ENCODE data around the gene CHD6.

The CHD6 gene

DNA sequence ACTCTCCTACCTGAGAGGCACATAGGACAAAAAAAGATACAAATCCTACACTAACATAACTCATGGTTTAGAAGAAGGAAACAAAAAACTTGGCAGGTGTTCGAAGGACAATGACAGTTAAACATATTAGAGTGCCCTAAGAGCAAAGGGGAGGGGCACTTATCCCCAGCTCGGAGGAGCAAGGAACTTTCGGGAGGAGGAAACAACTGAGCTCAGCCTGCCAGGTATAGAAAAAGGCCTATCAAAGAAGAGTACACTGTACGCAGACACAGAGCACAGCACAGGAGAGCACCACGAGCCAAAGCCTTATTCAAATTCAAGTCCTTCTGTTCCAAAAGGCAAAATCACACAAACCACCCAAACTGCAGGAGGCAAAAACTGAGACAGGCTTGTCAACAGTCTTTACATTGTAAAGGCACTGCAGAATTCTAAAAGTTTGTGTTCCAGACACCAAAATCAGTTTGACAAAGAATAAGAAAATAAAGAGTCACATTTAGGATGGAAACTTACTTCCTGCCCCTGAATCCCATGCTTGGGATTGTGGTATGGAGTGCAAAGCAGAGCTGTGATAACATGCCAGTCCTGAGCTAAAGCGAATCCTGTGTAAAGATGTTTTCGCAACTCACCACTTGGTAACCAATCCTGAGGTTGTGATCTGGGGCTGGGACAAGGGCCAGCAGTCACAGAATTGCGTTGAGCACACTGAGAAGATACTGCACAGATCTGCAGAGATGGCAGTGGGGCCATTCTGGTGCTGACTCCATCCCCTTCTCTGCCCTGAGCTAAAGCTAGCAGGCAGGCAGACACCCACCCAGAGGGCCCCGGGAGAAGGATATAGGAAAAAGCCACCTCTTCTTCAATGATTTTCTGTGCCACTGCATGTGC lies 108.6 kb downstream of the CHD6 start:
- TF ChIP-seq TAF1 (IDR thresholded peaks at IDR 0.05; ENCODE audit: borderline replicate concordance, low read depth, low read length) (no peak), POLR2AphosphoS5 (IDR thresholded peaks at IDR 0.05; ENCODE audit: low read depth, low read length) (no peak), POLR2A (IDR thresholded peaks at IDR 0.05; ENCODE audit: low read depth, low read length) (no peak)
- DNase-seq (ENCODE audit: insufficient read length): no peak
- FAIRE-seq: no peak

DNA sequence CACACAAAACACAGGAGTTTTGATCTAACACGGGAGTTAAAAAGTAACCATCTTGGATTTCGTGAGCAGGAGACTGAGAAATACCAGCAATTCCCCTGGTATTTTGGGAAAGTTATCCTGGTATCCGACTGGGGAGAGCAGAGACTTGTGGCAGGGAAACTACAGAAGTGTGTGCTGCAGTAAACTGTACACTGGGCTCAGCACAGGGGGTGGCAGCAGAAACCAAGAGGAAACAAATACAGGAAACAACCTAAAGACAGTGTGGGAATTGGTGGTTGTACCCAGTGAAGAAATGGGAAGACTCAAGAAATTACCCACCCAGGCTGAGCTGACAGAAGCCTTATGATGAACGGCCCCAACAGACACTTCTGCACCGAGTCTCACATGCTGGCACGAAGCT lies 109.8 kb downstream of the CHD6 start:
- DNase-seq (ENCODE audit: insufficient read length) (no peak), FAIRE-seq (no peak)
- TF ChIP-seq POLR2AphosphoS5 (IDR thresholded peaks at IDR 0.05; ENCODE audit: low read depth, low read length) (no peak), TAF1 (IDR thresholded peaks at IDR 0.05; ENCODE audit: borderline replicate concordance, low read depth, low read length) (no peak), POLR2A (IDR thresholded peaks at IDR 0.05; ENCODE audit: low read depth, low read length) (no peak)

DNA sequence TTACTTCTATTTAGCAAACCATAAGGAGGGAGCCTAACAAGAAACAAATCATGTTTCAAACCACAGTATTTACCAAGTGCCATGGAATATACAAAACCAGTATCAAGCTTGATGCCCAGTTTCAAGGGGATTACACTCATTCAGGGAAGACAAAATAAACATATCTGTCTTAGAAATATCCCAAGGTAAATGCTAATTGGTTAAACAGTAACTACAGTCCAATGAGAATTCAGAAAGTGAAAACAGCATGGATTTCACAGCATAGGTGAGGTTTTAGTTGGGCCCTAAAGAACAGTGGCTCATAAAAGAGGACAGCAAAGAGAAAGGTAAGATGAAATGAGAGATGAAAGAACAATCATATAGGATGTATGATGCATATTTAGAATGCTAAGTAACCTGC lies 110.3 kb downstream of the CHD6 start:
- TF ChIP-seq TAF1 (IDR thresholded peaks at IDR 0.05; ENCODE audit: borderline replicate concordance, low read depth, low read length) (no peak), POLR2AphosphoS5 (IDR thresholded peaks at IDR 0.05; ENCODE audit: low read depth, low read length) (no peak), POLR2A (IDR thresholded peaks at IDR 0.05; ENCODE audit: low read depth, low read length) (no peak)
- FAIRE-seq (no peak), DNase-seq (ENCODE audit: insufficient read length) (no peak)

DNA sequence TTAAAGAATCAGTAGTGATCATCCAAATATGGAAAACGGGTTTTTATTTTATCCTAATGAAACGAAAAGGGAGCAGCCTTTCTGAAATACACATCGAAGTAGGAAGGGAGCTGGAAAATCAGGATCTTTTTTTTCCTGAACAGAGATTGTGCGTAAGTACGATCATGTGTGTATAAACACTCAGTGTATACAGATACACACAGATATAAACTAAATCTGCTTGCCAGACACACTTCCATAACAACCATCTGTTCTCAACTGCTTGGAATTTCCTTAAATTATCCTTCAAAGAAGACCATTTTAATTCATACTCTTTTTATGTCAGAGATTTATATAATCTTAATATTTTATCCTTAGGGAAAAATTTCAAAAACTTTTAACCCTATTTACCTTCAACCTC lies 110.7 kb downstream of the CHD6 start:
- TF ChIP-seq POLR2AphosphoS5 (IDR thresholded peaks at IDR 0.05; ENCODE audit: low read depth, low read length) (no peak), TAF1 (IDR thresholded peaks at IDR 0.05; ENCODE audit: borderline replicate concordance, low read depth, low read length) (no peak), POLR2A (IDR thresholded peaks at IDR 0.05; ENCODE audit: low read depth, low read length) (no peak)
- FAIRE-seq (no peak), DNase-seq (ENCODE audit: insufficient read length) (no peak)

DNA sequence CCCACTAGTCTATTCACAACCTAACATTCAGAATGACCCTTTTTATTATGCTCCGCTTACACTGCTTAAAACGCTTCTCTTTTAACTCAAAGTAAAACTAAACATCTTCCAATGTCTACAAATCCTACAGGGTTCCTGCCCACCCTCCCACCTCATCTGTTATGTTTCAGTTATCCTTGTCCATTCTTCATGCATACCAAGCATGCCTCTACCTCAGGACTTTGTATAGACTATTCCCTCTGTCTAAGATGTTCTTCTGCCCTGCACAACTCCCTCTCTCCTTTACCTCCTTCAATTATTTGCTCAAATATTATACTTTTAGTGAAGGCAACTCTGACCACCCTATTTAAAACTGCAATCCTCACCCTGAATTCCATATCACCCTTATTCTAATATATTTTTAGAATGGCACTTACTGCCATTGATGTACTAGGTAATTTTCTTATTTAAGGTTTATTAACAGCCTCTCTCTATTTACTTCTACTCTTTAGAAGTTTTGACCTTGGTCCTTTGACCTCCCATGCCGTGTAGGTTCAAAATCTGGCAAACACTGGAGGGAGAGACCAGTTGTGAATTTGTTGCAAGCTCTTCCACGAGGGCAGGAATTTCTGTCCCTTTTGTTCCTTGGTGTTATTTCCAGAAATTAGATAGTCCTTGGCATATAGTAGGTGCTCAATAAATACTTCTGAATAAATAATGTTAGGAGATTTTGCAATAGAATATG lies 111.8 kb downstream of the CHD6 start:
- DNase-seq (ENCODE audit: insufficient read length) (no peak), FAIRE-seq (no peak)
- TF ChIP-seq POLR2A (IDR thresholded peaks at IDR 0.05; ENCODE audit: low read depth, low read length) (no peak), TAF1 (IDR thresholded peaks at IDR 0.05; ENCODE audit: borderline replicate concordance, low read depth, low read length) (no peak), POLR2AphosphoS5 (IDR thresholded peaks at IDR 0.05; ENCODE audit: low read depth, low read length) (no peak)

DNA sequence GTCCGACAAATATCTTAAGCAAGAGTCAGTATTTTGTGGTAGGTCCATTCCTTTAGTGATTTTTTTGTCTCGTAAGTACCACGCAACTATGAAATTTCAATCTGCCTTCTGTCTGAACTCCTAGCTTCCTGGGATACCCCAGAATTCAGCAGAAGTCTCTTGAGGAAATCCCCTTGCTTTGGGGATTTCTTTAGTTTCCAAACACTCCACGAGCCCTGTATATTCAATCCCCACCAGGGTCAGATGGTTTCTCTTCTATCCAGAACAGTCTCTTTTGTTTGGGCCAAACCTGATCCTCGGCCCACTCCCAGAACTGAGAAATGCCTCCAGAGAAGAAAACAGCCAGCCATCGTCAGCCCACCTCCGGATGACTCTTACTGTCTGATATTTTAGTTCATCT lies 113.0 kb downstream of the CHD6 start:
- no peak for DNase-seq (ENCODE audit: insufficient read length)
- TF ChIP-seq POLR2A (IDR thresholded peaks at IDR 0.05; ENCODE audit: low read depth, low read length): no peak
- no peak for FAIRE-seq

DNA sequence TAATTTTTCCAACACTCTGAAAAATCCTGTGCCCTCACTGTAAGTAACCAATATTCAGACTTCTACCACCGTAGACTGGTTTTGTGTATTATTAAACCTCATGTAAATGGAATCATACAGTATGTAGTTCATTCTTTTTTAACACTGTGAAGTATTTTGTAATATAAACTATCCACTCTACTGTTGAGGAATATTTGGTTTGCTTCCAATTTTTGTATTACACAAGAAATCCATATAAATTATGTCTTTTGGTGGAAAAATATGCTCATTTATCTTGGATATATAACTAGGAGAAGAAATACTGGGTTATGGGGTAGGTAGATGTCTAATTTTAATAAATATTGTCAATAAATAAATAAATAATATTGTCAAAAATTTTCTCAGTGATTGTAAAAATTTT lies 116.8 kb downstream of the CHD6 start:
- no peak for FAIRE-seq
- TF ChIP-seq TAF1 (IDR thresholded peaks at IDR 0.05; ENCODE audit: borderline replicate concordance, low read depth, low read length): no peak
- TF ChIP-seq POLR2A (IDR thresholded peaks at IDR 0.05; ENCODE audit: low read depth, low read length): no peak
- TF ChIP-seq POLR2AphosphoS5 (IDR thresholded peaks at IDR 0.05; ENCODE audit: low read depth, low read length): no peak

DNA sequence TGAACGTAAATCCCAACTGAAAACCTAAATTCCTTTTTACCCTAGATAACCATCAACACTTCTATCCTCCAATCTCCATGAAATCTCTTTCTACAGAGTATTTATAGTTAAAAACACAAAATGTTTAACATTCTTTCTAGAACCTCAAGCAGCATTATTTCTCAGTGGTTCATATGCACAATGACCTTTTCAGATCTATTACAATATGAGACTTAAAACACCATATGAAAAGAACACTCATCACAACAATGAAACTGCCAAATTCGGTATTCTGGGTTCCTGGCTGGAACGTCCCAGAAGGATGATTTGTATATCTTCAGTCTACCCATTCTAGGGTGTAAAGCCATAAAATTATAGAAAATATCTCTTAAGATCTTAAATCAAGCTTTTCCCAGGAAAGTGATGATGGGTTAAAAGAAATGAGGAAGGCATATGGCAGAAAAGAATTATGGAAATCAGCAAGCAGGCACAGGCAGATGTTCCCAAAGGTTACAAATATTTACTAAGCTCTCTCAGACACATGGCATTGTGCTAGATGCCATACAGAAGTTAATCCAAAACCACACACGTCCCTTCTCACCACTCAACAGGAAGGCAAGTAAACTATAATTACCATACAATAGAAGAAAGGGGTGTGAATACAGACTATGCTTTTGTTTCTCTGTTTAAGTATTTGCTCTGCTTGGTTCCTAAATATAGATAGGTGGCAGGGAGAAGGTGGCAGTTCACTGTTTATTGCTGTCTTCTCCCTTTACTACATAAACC lies 118.0 kb downstream of the CHD6 start:
- TF ChIP-seq POLR2A (IDR thresholded peaks at IDR 0.05; ENCODE audit: low read depth, low read length) (no peak), POLR2AphosphoS5 (IDR thresholded peaks at IDR 0.05; ENCODE audit: low read depth, low read length) (no peak), TAF1 (IDR thresholded peaks at IDR 0.05; ENCODE audit: borderline replicate concordance, low read depth, low read length) (no peak)
- DNase-seq (ENCODE audit: insufficient read length) (no peak), FAIRE-seq (no peak)

More for the DNA sequence above, 116.8 kb downstream of the CHD6 start:
- no peak for DNase-seq (ENCODE audit: insufficient read length)

DNA sequence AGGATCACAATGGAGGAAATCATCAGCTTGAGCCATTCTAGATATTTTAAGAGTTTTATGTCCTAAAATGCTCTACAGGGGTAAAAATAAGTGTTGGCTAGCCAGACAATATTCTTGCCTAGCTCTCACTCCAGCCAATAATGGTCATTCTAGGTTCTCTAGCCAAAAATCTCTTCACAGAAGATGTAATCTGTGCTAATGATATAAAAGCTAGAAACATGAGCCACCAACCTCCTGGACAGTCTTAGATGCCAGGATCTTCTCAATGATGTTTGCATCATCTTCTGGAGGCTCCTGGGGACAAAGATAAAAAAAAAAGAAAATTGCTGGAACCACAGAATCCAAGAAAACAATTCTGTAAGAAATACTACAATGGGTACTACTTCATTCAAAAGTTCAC lies 119.1 kb downstream of the CHD6 start:
- DNase-seq (ENCODE audit: insufficient read length): no peak
- no peak for FAIRE-seq
- TF ChIP-seq POLR2A (IDR thresholded peaks at IDR 0.05; ENCODE audit: low read depth, low read length): no peak
- no peak for TF ChIP-seq POLR2AphosphoS5 (IDR thresholded peaks at IDR 0.05; ENCODE audit: low read depth, low read length)
- no peak for TF ChIP-seq TAF1 (IDR thresholded peaks at IDR 0.05; ENCODE audit: borderline replicate concordance, low read depth, low read length)

DNA sequence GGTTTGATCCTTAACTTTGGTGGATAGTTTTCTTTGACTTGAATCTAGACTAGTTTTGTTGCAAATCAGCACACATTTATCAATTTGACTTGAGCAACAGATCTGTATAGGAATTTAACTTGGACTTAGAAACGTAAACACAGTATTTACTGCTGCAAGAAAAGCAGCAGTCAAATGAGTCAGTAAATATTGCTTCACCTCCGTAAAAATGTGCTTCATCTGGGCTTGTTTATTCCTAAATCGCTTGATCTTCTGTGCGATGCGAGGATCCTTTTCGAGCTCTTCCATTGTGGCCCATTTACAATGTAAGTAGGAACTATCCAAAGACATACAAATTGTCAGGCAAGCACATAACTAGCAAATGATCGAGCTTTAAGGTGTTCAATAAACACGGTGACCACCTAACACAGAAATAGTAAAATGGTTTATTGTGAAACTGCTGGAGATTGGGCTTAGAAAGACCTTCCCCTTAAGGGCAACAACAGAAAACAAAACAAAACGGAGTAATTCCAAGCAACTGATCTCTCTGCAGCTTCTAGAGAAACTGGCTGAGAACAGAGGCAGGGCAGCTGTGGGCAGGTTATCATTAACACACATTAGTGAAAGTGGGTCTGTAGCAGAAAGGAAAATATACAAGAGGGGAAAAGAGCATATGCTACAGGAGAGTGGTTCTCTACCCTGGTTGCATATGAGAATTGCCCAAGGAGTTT lies 120.8 kb downstream of the CHD6 start:
- DNase-seq (ENCODE audit: insufficient read length) (no peak), FAIRE-seq (no peak)
- TF ChIP-seq POLR2AphosphoS5 (IDR thresholded peaks at IDR 0.05; ENCODE audit: low read depth, low read length): no peak
- no peak for TF ChIP-seq POLR2A (IDR thresholded peaks at IDR 0.05; ENCODE audit: low read depth, low read length)
- TF ChIP-seq TAF1 (IDR thresholded peaks at IDR 0.05; ENCODE audit: borderline replicate concordance, low read depth, low read length): no peak

DNA sequence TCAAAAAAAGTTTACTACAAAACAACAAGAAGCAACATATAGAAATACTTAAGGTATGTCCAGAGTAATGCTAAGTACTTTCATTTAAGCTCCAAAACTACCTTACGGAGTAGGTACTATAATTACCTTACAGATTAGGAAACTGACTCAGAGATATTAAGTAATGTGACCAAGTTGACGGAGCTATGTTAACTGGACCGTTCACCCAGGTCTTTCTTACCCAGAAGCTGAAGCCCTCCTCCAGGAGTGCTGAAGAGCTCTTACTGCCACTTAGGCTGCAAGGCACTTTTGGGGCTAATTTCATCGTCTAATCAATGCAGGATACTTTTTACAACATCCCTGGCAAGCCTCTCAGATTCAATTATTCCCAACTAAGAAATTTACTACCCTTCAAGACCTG lies 123.7 kb downstream of the CHD6 start:
- FAIRE-seq: no peak
- TF ChIP-seq TAF1 (IDR thresholded peaks at IDR 0.05; ENCODE audit: borderline replicate concordance, low read depth, low read length) (no peak), POLR2A (IDR thresholded peaks at IDR 0.05; ENCODE audit: low read depth, low read length) (no peak), POLR2AphosphoS5 (IDR thresholded peaks at IDR 0.05; ENCODE audit: low read depth, low read length) (no peak)
- no peak for DNase-seq (ENCODE audit: insufficient read length)

Data from GM12892 (cell line).